ENCODE measurements around the gene VIT. TPM values are rescaled to one million over a fixed set of nuclear protein-coding genes. Genes with fewer than 3 reads are reported as not detected.
"Not testable (repeated sequence)": the region's sequence is repeated elsewhere in the genome, so short reads cannot be mapped to it uniquely, and the experiment has no call there.

Gene VIT
- total RNA-seq, 2 donors from 2014 or later = not detected

GRCh38 chr2:36689013-36689412 lies 7.5 kb upstream of the VIT start:
- not testable (repeated sequence) for H3K9me3 ChIP-seq (ENCODE audit: control insufficient read depth, low read length, poor library complexity, severe bottlenecking); ATAC-seq; H3K4me1 Mint-ChIP-seq; H3K36me3 Mint-ChIP-seq (ENCODE audit: low read depth); DNase-seq; H3K4me3 Mint-ChIP-seq; H3K27ac Mint-ChIP-seq
- peaks cover 29% of the 10 kb centered on the region for H3K27me3 Mint-ChIP-seq

GRCh38 chr2:36692121-36692520 lies 4.4 kb upstream of the VIT start:
- DNase-seq = no peak
- H3K36me3 Mint-ChIP-seq (ENCODE audit: low read depth) = no peaks in the 10 kb centered on the region
- no peaks in the 10 kb centered on the region for H3K9me3 ChIP-seq (ENCODE audit: control insufficient read depth, low read length, poor library complexity, severe bottlenecking)
- H3K4me1 Mint-ChIP-seq = peaks cover under 1% of the 10 kb centered on the region
- no peak for ATAC-seq
- no peak overlapping the region for H3K4me3 Mint-ChIP-seq
- H3K27me3 Mint-ChIP-seq = peaks cover 18% of the 10 kb centered on the region
- no peak overlapping the region for H3K27ac Mint-ChIP-seq

GRCh38 chr2:36693825-36694224 lies 2.7 kb upstream of the VIT start:
- no peak overlapping the region for H3K27ac Mint-ChIP-seq
- ATAC-seq (no peak), DNase-seq (no peak)
- H3K9me3 ChIP-seq (ENCODE audit: control insufficient read depth, low read length, poor library complexity, severe bottlenecking) = no peaks in the 10 kb centered on the region
- H3K4me3 Mint-ChIP-seq = no peak overlapping the region
- H3K36me3 Mint-ChIP-seq (ENCODE audit: low read depth) = no peaks in the 10 kb centered on the region
- H3K27me3 Mint-ChIP-seq = peaks cover 33% of the 10 kb centered on the region
- peaks cover 2% of the 10 kb centered on the region for H3K4me1 Mint-ChIP-seq

GRCh38 chr2:36695746-36696415 lies 626 bp upstream of the VIT start:
- DNase-seq (no peak), ATAC-seq (no peak)
- Mint-ChIP-seq H3K27me3 (peaks cover 28% of the 10 kb centered on the region), H3K4me3 (no peak overlapping the region), H3K36me3 (ENCODE audit: low read depth) (no peaks in the 10 kb centered on the region), H3K27ac (no peak overlapping the region), H3K4me1 (peaks cover 2% of the 10 kb centered on the region)
- no peaks in the 10 kb centered on the region for H3K9me3 ChIP-seq (ENCODE audit: control insufficient read depth, low read length, poor library complexity, severe bottlenecking)

- ATAC-seq = no peak
Observed at GRCh38 chr2:36697424-36698066, 1.0 kb downstream of the VIT start.

GRCh38 chr2:36698993-36699392 lies 2.5 kb downstream of the VIT start:
- no peaks in the 10 kb centered on the region for H3K9me3 ChIP-seq (ENCODE audit: control insufficient read depth, low read length, poor library complexity, severe bottlenecking)
- ATAC-seq (no peak), DNase-seq (no peak)
- Mint-ChIP-seq H3K27ac (no peak overlapping the region), H3K27me3 (peaks cover 40% of the 10 kb centered on the region), H3K36me3 (ENCODE audit: low read depth) (no peaks in the 10 kb centered on the region), H3K4me1 (peaks cover 2% of the 10 kb centered on the region), H3K4me3 (no peak overlapping the region)

More at GRCh38 chr2:36697424-36698066, 1.0 kb downstream of the VIT start:
- H3K4me1 Mint-ChIP-seq = peaks cover 2% of the 10 kb centered on the region
- no peak overlapping the region for H3K4me3 Mint-ChIP-seq
- H3K36me3 Mint-ChIP-seq (ENCODE audit: low read depth) = no peaks in the 10 kb centered on the region
- peaks cover 28% of the 10 kb centered on the region for H3K27me3 Mint-ChIP-seq
- DNase-seq = no peak
- H3K9me3 ChIP-seq (ENCODE audit: control insufficient read depth, low read length, poor library complexity, severe bottlenecking) = no peaks in the 10 kb centered on the region
- no peak overlapping the region for H3K27ac Mint-ChIP-seq

- H3K9me3 ChIP-seq (ENCODE audit: control insufficient read depth, low read length, poor library complexity, severe bottlenecking) = no peaks in the 10 kb centered on the region
- no peak for DNase-seq
- no peak overlapping the region for H3K27ac Mint-ChIP-seq
- peaks cover 48% of the 10 kb centered on the region for H3K27me3 Mint-ChIP-seq
- H3K4me1 Mint-ChIP-seq = peaks cover 2% of the 10 kb centered on the region
- no peak overlapping the region for H3K4me3 Mint-ChIP-seq
- no peaks in the 10 kb centered on the region for H3K36me3 Mint-ChIP-seq (ENCODE audit: low read depth)
- ATAC-seq = no peak
Observed at GRCh38 chr2:36700311-36700710, 3.8 kb downstream of the VIT start.

GRCh38 chr2:36701391-36701795 lies 4.9 kb downstream of the VIT start:
- Mint-ChIP-seq H3K36me3 (ENCODE audit: low read depth) (no peaks in the 10 kb centered on the region), H3K27me3 (peaks cover 51% of the 10 kb centered on the region), H3K27ac (no peak overlapping the region), H3K4me3 (no peak overlapping the region), H3K4me1 (peaks cover 2% of the 10 kb centered on the region)
- ATAC-seq = no peak
- no peak for DNase-seq
- no peaks in the 10 kb centered on the region for H3K9me3 ChIP-seq (ENCODE audit: control insufficient read depth, low read length, poor library complexity, severe bottlenecking)

GRCh38 chr2:36701918-36702317 lies 5.4 kb downstream of the VIT start:
- ATAC-seq (no peak), DNase-seq (no peak)
- H3K9me3 ChIP-seq (ENCODE audit: control insufficient read depth, low read length, poor library complexity, severe bottlenecking) = no peaks in the 10 kb centered on the region
- Mint-ChIP-seq H3K36me3 (ENCODE audit: low read depth) (no peaks in the 10 kb centered on the region), H3K4me1 (peaks cover 2% of the 10 kb centered on the region), H3K27ac (no peak overlapping the region), H3K4me3 (no peak overlapping the region), H3K27me3 (peaks cover 52% of the 10 kb centered on the region)

- Mint-ChIP-seq H3K27me3 (peaks cover 52% of the 10 kb centered on the region), H3K4me3 (no peak overlapping the region), H3K36me3 (ENCODE audit: low read depth) (no peaks in the 10 kb centered on the region), H3K4me1 (no peaks in the 10 kb centered on the region), H3K27ac (no peak overlapping the region)
- DNase-seq (no peak), ATAC-seq (no peak)
- no peaks in the 10 kb centered on the region for H3K9me3 ChIP-seq (ENCODE audit: control insufficient read depth, low read length, poor library complexity, severe bottlenecking)
Observed at GRCh38 chr2:36702781-36703180, 6.3 kb downstream of the VIT start.

GRCh38 chr2:36704475-36705150 lies 8.1 kb downstream of the VIT start:
- Mint-ChIP-seq H3K27ac (no peak overlapping the region), H3K27me3 (peaks cover 54% of the 10 kb centered on the region), H3K36me3 (ENCODE audit: low read depth) (no peaks in the 10 kb centered on the region), H3K4me1 (no peaks in the 10 kb centered on the region), H3K4me3 (no peak overlapping the region)
- ATAC-seq (no peak), DNase-seq (no peak)
- no peaks in the 10 kb centered on the region for H3K9me3 ChIP-seq (ENCODE audit: control insufficient read depth, low read length, poor library complexity, severe bottlenecking)

- H3K36me3 Mint-ChIP-seq (ENCODE audit: low read depth) = no peaks in the 10 kb centered on the region
- no peak overlapping the region for H3K27ac Mint-ChIP-seq
- H3K27me3 Mint-ChIP-seq = peaks cover 54% of the 10 kb centered on the region
- no peaks in the 10 kb centered on the region for H3K4me1 Mint-ChIP-seq
- no peaks in the 10 kb centered on the region for H3K9me3 ChIP-seq (ENCODE audit: control insufficient read depth, low read length, poor library complexity, severe bottlenecking)
- DNase-seq (no peak), ATAC-seq (no peak)
- no peak overlapping the region for H3K4me3 Mint-ChIP-seq
Observed at GRCh38 chr2:36705326-36706020, 9.0 kb downstream of the VIT start.
